GM21381 (cell line): Measurements from ENCODE around the gene RAPGEFL1.
"Not testable (repeated sequence)": the region's sequence is repeated elsewhere in the genome, so short reads cannot be mapped to it uniquely, and the experiment has no call there.

Experiments
- ATAC-seq: cut with Tn5 transposase; IDR thresholded peaks from one replicate; pipeline ENCODE4 v1.9.1; 2021; ENCODE audit warnings: mild to moderate bottlenecking, moderate library complexity; ENCODE audit not compliant: unreplicated experiment

RAPGEFL1 gene

GRCh38 chr17:40173778-40174135 lies 3.5 kb upstream of the RAPGEFL1 start:
- no peak for ATAC-seq

- ATAC-seq: no peak
Observed at GRCh38 chr17:40174514-40174913, 2.8 kb upstream of the RAPGEFL1 start.

DNA sequence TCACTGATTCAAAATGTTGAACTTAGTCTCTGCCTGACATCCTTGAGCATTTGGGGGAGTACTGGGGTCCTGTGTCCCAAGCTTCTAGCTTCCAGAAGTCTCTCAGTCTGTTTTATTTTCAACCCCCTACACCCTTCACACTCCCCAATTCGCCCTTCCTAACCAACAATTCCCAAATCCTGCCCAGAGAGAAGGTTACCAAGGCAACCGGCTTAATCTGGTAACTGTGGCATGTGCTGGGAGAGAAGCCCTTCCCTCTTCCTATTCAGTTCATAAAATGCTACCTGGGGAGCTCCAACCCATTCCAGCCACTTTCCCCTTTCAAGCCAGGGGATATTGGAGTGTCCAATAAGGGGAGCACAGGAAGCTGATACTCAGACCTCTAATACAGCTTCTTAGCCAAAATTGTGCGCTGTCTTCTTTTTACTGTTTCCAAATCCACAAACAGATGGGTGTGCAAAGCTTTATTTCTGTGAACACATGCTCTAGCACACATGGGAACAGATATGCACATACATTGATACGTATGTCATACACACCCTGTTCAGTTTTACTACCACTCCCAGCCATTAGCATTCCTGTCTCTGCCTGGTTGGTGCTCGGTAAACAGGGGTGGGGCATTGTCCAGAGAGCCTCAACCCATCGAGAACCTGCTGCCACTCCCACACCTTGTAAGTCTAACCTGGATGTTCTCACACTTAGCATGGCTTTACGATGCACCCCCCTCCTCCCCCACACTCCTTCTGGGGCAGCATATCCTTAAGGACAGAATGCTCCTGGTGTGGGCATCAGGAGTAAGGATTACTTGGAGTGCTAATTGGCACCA lies 1.1 kb upstream of the RAPGEFL1 start:
- ATAC-seq: no peak

DNA sequence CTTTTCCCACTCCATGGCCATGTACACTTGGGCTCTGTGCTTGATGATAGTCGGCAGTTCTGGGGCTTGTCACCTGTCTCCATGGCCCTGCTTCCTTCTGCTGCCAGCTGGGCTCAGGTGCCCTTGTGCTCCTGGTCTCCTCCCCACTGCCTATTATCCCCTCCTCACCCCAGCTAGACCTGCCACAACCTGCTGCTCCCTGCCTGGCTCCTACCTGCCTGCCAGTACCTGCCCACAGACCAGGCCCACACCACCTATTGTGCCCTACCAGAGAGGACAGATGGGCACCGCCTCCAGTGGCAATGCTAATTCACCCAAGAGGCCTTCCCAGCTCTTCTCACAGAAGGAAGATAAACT lies 538 bp upstream of the RAPGEFL1 start:
- no peak for ATAC-seq

- no peak for ATAC-seq
Observed at GRCh38 chr17:40178021-40178601, 841 bp downstream of the RAPGEFL1 start.

DNA sequence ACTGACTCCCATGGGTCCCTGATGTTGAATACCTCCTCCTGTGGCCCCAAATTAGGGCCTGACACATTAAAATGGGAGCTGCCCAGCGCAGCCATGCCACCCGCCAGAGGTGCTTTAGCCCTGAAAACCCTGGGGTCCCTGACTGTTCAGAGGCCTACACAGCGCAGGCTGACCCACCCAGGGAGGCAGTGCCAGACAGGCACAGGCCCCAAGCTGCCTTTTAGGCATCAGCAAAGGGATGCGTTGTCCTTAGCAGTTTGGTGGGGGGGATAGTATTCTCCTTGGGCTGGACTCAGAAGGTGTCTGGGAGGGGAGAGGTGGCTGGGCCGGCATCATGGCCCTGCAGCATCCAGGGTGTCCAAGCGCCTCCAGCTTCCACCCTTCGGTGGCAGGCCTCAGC lies 1.4 kb downstream of the RAPGEFL1 start:
- ATAC-seq: no peak

GRCh38 chr17:40179923-40180659 lies 2.8 kb downstream of the RAPGEFL1 start:
- ATAC-seq: no peak

DNA sequence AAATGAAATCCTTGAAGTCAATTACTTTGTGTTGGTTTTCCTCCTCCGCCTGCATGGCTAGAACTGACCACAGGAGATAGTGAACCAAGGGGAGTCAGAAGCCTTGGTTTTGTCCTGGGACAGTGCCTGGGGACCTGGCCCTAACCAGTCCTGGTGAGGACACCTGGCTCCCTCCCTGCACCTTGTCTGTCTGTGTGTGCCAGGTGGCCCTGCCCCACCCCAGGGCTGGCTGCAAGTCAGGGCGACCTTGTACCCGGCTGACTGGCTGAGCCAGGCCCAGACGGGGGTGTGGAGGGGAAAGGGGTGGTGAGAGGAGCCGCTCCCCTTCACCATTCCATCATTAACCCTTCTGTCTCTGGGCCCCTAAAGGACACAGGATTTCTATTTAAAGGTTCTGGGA lies 3.4 kb downstream of the RAPGEFL1 start:
- ATAC-seq: no peak

DNA sequence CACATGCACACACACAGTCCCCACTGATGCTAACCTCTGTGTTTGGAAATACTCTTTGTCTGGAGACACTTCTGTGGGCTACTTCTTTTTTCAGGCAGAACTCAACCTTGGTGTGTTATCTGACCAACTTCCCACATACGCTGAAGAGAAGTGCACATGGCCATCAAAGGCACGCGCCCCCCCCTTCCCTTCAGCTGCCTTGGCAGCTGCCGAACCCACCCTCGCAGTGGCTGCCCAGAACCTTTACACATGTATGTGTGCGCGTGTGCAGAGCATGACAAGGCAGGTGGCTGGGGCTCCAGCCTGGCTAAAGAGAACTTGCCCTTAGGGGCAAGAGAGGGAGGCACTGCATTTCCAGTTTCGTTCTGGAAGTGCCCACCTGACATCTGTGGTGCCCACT lies 3.9 kb downstream of the RAPGEFL1 start:
- no peak for ATAC-seq

GRCh38 chr17:40182606-40183005 lies 5.3 kb downstream of the RAPGEFL1 start:
- no peak for ATAC-seq

- no peak for ATAC-seq
Observed at GRCh38 chr17:40187238-40187637, 10.0 kb downstream of the RAPGEFL1 start.

DNA sequence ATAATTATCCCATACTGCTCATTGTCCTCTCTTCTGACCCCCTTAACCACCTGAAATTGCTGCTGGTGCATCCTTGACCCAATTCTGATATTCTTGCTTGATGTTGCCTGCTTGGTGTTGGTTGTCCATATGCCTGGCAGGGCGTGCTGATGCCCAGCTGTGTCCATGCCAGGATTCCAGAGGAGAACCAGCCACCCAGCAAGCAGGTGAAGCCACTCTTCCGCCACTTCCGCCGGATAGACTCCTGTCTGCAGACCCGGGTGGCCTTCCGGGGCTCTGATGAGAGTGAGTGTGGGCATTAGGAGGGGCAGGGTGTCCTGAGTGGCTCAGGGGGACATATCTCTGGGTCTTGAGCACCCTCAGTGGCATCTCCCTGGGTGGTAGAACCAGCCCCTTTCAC lies 11.4 kb downstream of the RAPGEFL1 start:
- ATAC-seq: no peak

- no peak for ATAC-seq
Observed at GRCh38 chr17:40190197-40191021, 13.1 kb downstream of the RAPGEFL1 start.

- no peak for ATAC-seq
Observed at GRCh38 chr17:40191237-40192208, 14.3 kb downstream of the RAPGEFL1 start.

DNA sequence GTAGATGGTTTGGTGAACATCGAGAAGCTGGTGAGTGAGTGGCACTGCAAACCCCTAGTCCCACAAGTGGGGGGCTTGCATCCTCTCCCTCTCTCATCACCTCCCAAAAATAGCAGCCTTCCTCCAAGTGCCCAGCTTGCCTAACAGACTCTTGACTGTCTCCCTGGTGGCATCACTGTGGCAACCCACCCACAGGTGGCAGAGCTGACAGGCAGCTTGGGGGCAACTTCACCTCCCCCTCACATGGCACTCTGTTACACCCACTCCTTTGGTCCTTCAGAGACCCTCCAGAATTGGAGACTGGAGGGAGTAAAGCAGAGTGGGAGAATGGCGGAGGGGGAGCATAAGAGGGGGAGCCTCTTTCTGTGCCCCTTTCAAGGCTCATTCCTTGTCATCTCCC lies 15.7 kb downstream of the RAPGEFL1 start:
- no peak for ATAC-seq

DNA sequence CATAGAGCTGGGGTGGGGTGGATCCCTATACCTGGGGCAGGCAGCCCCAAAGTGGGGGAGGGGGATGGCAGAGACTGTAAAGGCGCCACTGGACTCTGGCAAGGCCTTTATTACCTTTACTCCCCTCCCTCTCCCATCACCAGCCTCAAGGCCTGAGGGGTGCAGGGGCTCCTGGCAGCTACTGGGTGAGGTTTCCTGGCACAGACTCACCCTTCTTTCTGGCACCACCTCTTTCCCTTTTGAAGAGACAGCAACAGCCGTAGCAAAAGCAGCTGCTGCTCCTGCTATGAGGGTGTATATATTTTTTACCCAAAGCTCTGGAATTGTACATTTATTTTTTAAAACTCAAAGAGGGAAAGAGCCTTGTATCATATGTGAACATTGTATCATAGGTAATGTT lies 17.6 kb downstream of the RAPGEFL1 start:
- no peak for ATAC-seq

- no peak for ATAC-seq
Observed at GRCh38 chr17:40197550-40197949, 20.3 kb downstream of the RAPGEFL1 start.

- ATAC-seq: not testable (repeated sequence)
Observed at GRCh38 chr17:40197965-40198456, 20.7 kb downstream of the RAPGEFL1 start.

GRCh38 chr17:40198576-40198975 lies 21.3 kb downstream of the RAPGEFL1 start:
- ATAC-seq: no peak

- ATAC-seq: no peak
Observed at GRCh38 chr17:40203131-40203530, 25.9 kb downstream of the RAPGEFL1 start.
